ENCODE measurements around the gene CCM2L. TPM values are rescaled to one million over a fixed set of nuclear protein-coding genes. Genes with fewer than 3 reads are reported as not detected.
A peak's percentile ranks its signal among the peaks of the same experiment; 100 is the strongest.

CCM2L gene
- total and polyA plus RNA-seq, 9 of the 15 experiments (the other 6 are each of a cell fraction or from before 2014, with no cell fraction given): 0.04 TPM; not detected in 8

GRCh38 chr20:32031007-32031958 lies 21.0 kb downstream of the CCM2L start:
- peaks cover 6 to 49% of the 10 kb centered on the region in 2 experiments; a peak in 4 of 5 replicates for H3K27me3 ChIP-seq (ENCODE audit: control insufficient read depth in 2 of 2, insufficient read depth in 2 of 2, low read length in 2 of 2)
- H3K9me3 ChIP-seq (replicated peaks; ENCODE audit: control insufficient read depth, insufficient read depth, low read depth, low read length): no peaks in the 10 kb centered on the region
- FAIRE-seq: peak; percentile 71
- peaks cover 0 to 11% of the 10 kb centered on the region in 2 experiments; a peak in 4 of 5 replicates for H3K4me1 ChIP-seq (replicated peaks in 1 of 2; ENCODE audit: control insufficient read depth in 2 of 2, insufficient read depth in 2 of 2, low read length in 2 of 2)
- DNase-seq (ENCODE audit: extremely low read depth in 1 of 4, low spot score in 3 of 4): peak; percentile 67 to 72 (median 72)
- H2AFZ ChIP-seq (ENCODE audit: low read depth, low read length): 0 out of 2 replicates have a peak overlapping the region, but pooled peaks have one; percentile 30
- 17% methylated on average over 47 of the region's 59 CpGs for WGBS (ENCODE audit: insufficient coverage, low coverage, missing lambda C conversion rate)
- ChIA-PET CTCF (ENCODE audit: low intra/inter-chr PET ratio) (interaction anchor here (0.6 to 2.0 kb wide), 9 partner anchors 61 to 623 kb away, joined by 3 to 9 read pairs (median 4); no protein-coding TSS in a partner anchor), POLR2A (interaction anchor here (0.7 to 1.5 kb wide), 2 partner anchors 11 to 31 kb away, joined by 4 to 6 read pairs; no protein-coding TSS in a partner anchor)
- in situ Hi-C loops (cut with MboI): no loop called here
- intact Hi-C loops (cut with micrococcal nuclease): loop anchor here (1.0 to 10.0 kb wide), 4 partner anchors 61 to 206 kb away; partner anchors contain the start of gene PDRG1
- no peak overlapping the region for H3K27ac ChIP-seq (ENCODE audit: extremely low read depth, low read depth, low read length)
- no peaks in the 10 kb centered on the region for H3K9me1 ChIP-seq (ENCODE audit: control insufficient read depth, insufficient read depth, low read length)
- H3K4me2 ChIP-seq (ENCODE audit: insufficient read depth, low read length): peak overlapping the region; percentile 49
- no TSS peak for BruUV-seq (replicated peaks)
- no peaks in the 10 kb centered on the region for H3K79me2 ChIP-seq (ENCODE audit: control insufficient read depth, insufficient read depth, low read length)
- no peak overlapping the region for H3K4me3 ChIP-seq
- H3K9ac ChIP-seq (ENCODE audit: insufficient read depth in 1 of 2, low read depth in 2 of 2, low read length in 2 of 2): peak overlapping the region in 1 of 2 experiments; percentile 21; a peak in 1 of 4 replicates
- ATAC-seq: peak; percentile 82
- H3K36me3 ChIP-seq (ENCODE audit: control insufficient read depth, insufficient read depth, low read length): no peaks in the 10 kb centered on the region
- no peaks in the 10 kb centered on the region for H4K20me1 ChIP-seq (replicated peaks; ENCODE audit: control insufficient read depth, insufficient read depth, low read length)
- TF ChIP-seq REST (IDR thresholded peaks at IDR 0.05; ENCODE audit: borderline replicate concordance) (peak; percentile 78; the same call in 1 of the 2 replicates), REST (CRISPR knock-in tag; IDR thresholded peaks at IDR 0.05; ENCODE audit: low read depth) (no peak), ATF1 (CRISPR knock-in tag; IDR thresholded peaks at IDR 0.05) (no peak), ATF1 (tag; IDR thresholded peaks at IDR 0.05) (peak; percentile 51), ZNF740 (CRISPR knock-in tag; IDR thresholded peaks at IDR 0.05) (0 out of 2 replicates have a peak, but pooled peaks have one; percentile 6), ZNF740 (tag; IDR thresholded peaks at IDR 0.05) (no peak), ARID3B (CRISPR knock-in tag; IDR thresholded peaks at IDR 0.05; ENCODE audit: borderline replicate concordance) (no peak), CXXC5 (CRISPR knock-in tag; IDR thresholded peaks at IDR 0.05) (peak; percentile 29; the same call in 1 of the 2 replicates), DMBX1 (CRISPR knock-in tag; IDR thresholded peaks at IDR 0.05; ENCODE audit: borderline replicate concordance) (no peak)

Data from K562 (cell line).